Measurements from ENCODE around the gene KIF22. TPM values are rescaled to one million over a fixed set of nuclear protein-coding genes. Genes with fewer than 3 reads are reported as not detected.

Gene KIF22
- total RNA-seq, 2 donors from 2014 or later, result 58.5 to 89.6 TPM

GRCh38 chr16:29761882-29762281 is 28.7 kb upstream of the KIF22 start:
- no peaks in the 10 kb centered on the region for H3K9me3 ChIP-seq
- DNase-seq (ENCODE audit: low spot score), result no peak
- H3K4me3 ChIP-seq, result no peak overlapping the region
- intact Hi-C loops (cut with DNase I), result no loop called here
- WGBS, result 89% methylated on average over 6 of the region's 6 CpGs
- TF ChIP-seq CTCF (IDR thresholded peaks at IDR 0.05) (no peak), POLR2A (IDR thresholded peaks at IDR 0.05) (no peak), POLR2AphosphoS5 (IDR thresholded peaks at IDR 0.05) (no peak)
- H3K27ac ChIP-seq, result no peak overlapping the region
- no peaks in the 10 kb centered on the region for H3K27me3 ChIP-seq (replicated peaks; ENCODE audit: insufficient read depth)
- H3K4me1 ChIP-seq (replicated peaks), result peaks cover 4% of the 10 kb centered on the region
- no peaks in the 10 kb centered on the region for H3K36me3 ChIP-seq

- Histone ChIP-seq H3K4me3 (no peak overlapping the region), H3K36me3 (no peaks in the 10 kb centered on the region), H3K4me1 (replicated peaks) (peaks cover 4% of the 10 kb centered on the region), H3K27ac (no peak overlapping the region), H3K27me3 (replicated peaks; ENCODE audit: insufficient read depth) (no peaks in the 10 kb centered on the region), H3K9me3 (no peaks in the 10 kb centered on the region)
- TF ChIP-seq POLR2A (IDR thresholded peaks at IDR 0.05) (no peak), CTCF (IDR thresholded peaks at IDR 0.05) (no peak), POLR2AphosphoS5 (IDR thresholded peaks at IDR 0.05) (no peak)
- intact Hi-C loops (cut with DNase I), result no loop called here
- DNase-seq (ENCODE audit: low spot score), result no peak
- WGBS, result 79% methylated on average over 6 of the region's 6 CpGs
These were observed 27.2 kb upstream of the KIF22 start for GRCh38 chr16:29763326-29763725.

- WGBS, result 55% methylated on average over 15 of the region's 15 CpGs
- Histone ChIP-seq H3K27ac (peak overlapping the region; percentile 0 to 19), H3K4me1 (replicated peaks) (peaks cover 4% of the 10 kb centered on the region), H3K4me3 (no peak overlapping the region), H3K27me3 (replicated peaks; ENCODE audit: insufficient read depth) (no peaks in the 10 kb centered on the region), H3K36me3 (no peaks in the 10 kb centered on the region), H3K9me3 (no peaks in the 10 kb centered on the region)
- DNase-seq (ENCODE audit: low spot score), result peak; percentile 31
- intact Hi-C loops (cut with DNase I), result no loop called here
- peak; percentile 33 for TF ChIP-seq POLR2AphosphoS5 (IDR thresholded peaks at IDR 0.05)
- no peak for TF ChIP-seq CTCF (IDR thresholded peaks at IDR 0.05)
These were observed 25.2 kb upstream of the KIF22 start for GRCh38 chr16:29765167-29766032.

- no peak for DNase-seq (ENCODE audit: low spot score)
- Histone ChIP-seq H3K27ac (no peak overlapping the region), H3K9me3 (no peaks in the 10 kb centered on the region), H3K27me3 (replicated peaks; ENCODE audit: insufficient read depth) (no peaks in the 10 kb centered on the region), H3K4me3 (no peak overlapping the region), H3K4me1 (replicated peaks) (peaks cover 4% of the 10 kb centered on the region), H3K36me3 (no peaks in the 10 kb centered on the region)
- no peak for TF ChIP-seq POLR2A (IDR thresholded peaks at IDR 0.05)
- no peak for TF ChIP-seq CTCF (IDR thresholded peaks at IDR 0.05)
- TF ChIP-seq POLR2AphosphoS5 (IDR thresholded peaks at IDR 0.05), result no peak
- intact Hi-C loops (cut with DNase I), result no loop called here
- 90% methylated on average over 3 of the region's 3 CpGs for WGBS
These were observed 24.0 kb upstream of the KIF22 start for GRCh38 chr16:29766571-29766970.

- intact Hi-C loops (cut with DNase I), result no loop called here
- DNase-seq (ENCODE audit: low spot score), result no peak
- Histone ChIP-seq H3K27me3 (replicated peaks; ENCODE audit: insufficient read depth) (no peaks in the 10 kb centered on the region), H3K9me3 (no peaks in the 10 kb centered on the region), H3K36me3 (no peaks in the 10 kb centered on the region), H3K4me3 (no peak overlapping the region), H3K4me1 (replicated peaks) (peaks cover 4% of the 10 kb centered on the region), H3K27ac (no peak overlapping the region)
- TF ChIP-seq CTCF (IDR thresholded peaks at IDR 0.05), result no peak
- no peak for TF ChIP-seq POLR2A (IDR thresholded peaks at IDR 0.05)
- no peak for TF ChIP-seq POLR2AphosphoS5 (IDR thresholded peaks at IDR 0.05)
- 88% methylated on average over 3 of the region's 3 CpGs for WGBS
These were observed 23.5 kb upstream of the KIF22 start for GRCh38 chr16:29767062-29767461.

All from prostate gland (tissue), 2 donors.